NCI-H510A treated with DMSO at 0.1 percent for 48 hours (cell line): ENCODE results near the gene GGA3.
"Not testable (repeated sequence)": the region's sequence is repeated elsewhere in the genome, so short reads cannot be mapped to it uniquely, and the experiment has no call there.

Experiments used
- DNase-seq: peaks from one replicate; lab custom pipeline; 2025; lab: John Stamatoyannopoulos, UW

GGA3 gene

GRCh38 chr17:75261336-75262111 lies at the start of gene GGA3, which contains the start of gene MRPS7:
TSS of gene GGA3 (minus strand) at chr17:75261606. CDS start at chr17:75261587, 19 bp downstream.
TSS of gene MRPS7 (plus strand) at chr17:75261879. CDS start at chr17:75261901, 22 bp downstream.
- DNase-seq, result peak; percentile 92

GRCh38 chr17:75308732-75309629 lies 47.6 kb upstream of the GGA3 start:
- no peak for DNase-seq

GRCh38 chr17:75307957-75308731 lies 46.7 kb upstream of the GGA3 start:
- no peak for DNase-seq

- DNase-seq, result no peak
Observed at GRCh38 chr17:75301502-75302206, 40.2 kb upstream of the GGA3 start.

GRCh38 chr17:75301049-75301448 lies 39.6 kb upstream of the GGA3 start:
- DNase-seq, result no peak

GRCh38 chr17:75300280-75300679 lies 38.9 kb upstream of the GGA3 start:
- DNase-seq, result no peak

GRCh38 chr17:75295201-75296158 lies 34.1 kb upstream of the GGA3 start:
- DNase-seq, result no peak

GRCh38 chr17:75292810-75293448 lies 31.5 kb upstream of the GGA3 start:
- not testable (repeated sequence) for DNase-seq

- peak; percentile 65 for DNase-seq
Observed at GRCh38 chr17:75289832-75290337, 28.5 kb upstream of the GGA3 start.

GRCh38 chr17:75289115-75289831 lies 27.9 kb upstream of the GGA3 start, which contains the start of gene SLC25A19:
TSS of gene SLC25A19 (minus strand) at chr17:75289433. CDS start at chr17:75286764, 2,669 bp downstream.
- peak; percentile 98 for DNase-seq

- peak; percentile 72 for DNase-seq
Observed at GRCh38 chr17:75288770-75289114, 27.3 kb upstream of the GGA3 start.

GRCh38 chr17:75288359-75288758 lies 27.0 kb upstream of the GGA3 start:
- no peak for DNase-seq

GRCh38 chr17:75287221-75287620 lies 25.8 kb upstream of the GGA3 start:
- DNase-seq, result no peak

GRCh38 chr17:75285123-75285522 lies 23.7 kb upstream of the GGA3 start:
- DNase-seq, result no peak

- DNase-seq, result not testable (repeated sequence)
Observed at GRCh38 chr17:75280189-75280588, 18.8 kb upstream of the GGA3 start.

- DNase-seq, result no peak
Observed at GRCh38 chr17:75277664-75278071, 16.3 kb upstream of the GGA3 start.

- DNase-seq, result no peak
Observed at GRCh38 chr17:75273977-75274708, 12.7 kb upstream of the GGA3 start.

GRCh38 chr17:75272848-75273184 lies 11.4 kb upstream of the GGA3 start:
- DNase-seq, result no peak
